Stimulated activated CD8-positive, alpha-beta memory T cell treated with anti-CD3 and anti-CD28 coated beads, Interleukin-7, amount 100 ng/mL, for 24 hours (primary cell): ENCODE results near the gene SDCBP2.

Experiments used
- DNase-seq: peaks from one replicate; pipeline ENCODE4 v3.0.0-alpha.2; 2020; ENCODE audit warnings: low read depth

SDCBP2 gene

DNA sequence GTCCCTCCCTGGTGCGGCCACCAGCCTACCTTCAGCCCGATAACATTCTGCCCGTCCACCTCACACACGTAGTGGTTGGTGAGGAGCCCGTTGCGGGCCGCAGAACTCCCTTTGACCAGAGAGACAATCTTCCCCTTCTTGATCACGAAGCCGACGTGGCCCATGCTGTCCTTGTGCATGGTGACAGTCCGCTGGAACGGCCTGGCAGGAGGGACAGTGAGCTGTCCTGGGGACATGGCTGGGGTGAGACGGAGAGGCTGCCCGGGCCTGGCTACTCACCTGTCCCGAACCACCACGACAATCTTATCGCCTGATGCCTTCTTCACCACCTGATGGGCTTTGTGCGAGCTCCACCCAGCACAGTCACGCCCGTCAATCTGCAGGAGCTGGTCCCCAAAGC lies 16.6 kb downstream of the SDCBP2 start:
- DNase-seq: no peak

DNA sequence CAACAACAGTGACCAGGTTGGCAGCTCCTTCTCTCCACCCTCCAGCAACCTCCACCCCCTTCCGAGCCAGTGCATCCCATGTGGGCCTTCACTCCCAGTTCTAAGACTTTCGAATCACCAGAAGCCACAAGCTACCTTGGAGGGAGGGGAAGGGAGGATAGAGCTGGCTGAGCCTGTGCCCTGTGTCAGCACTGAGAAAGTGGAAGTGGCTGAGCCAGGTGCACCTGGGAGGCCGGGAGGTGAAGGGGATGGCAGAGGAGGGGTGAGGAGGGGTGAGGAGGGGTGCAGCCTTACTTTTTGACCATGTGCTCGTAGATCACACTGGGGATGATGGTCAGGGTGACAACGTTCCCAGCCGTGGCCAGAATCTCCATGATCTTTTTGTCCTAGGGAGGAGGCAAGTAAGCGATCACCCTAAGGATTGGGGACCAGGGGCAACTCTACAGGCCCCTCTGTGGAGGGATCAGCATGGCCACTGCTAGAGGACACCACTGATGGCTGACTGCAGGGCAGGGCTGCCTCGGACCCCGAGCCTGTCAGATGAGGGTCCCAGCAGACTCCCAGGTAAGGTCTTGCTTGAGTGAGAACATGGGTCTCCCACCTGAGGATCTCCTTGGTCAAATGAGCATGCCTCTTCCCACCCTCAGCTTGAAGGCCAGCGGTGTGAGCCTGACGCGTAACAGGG lies 18.3 kb downstream of the SDCBP2 start:
- DNase-seq: no peak

DNA sequence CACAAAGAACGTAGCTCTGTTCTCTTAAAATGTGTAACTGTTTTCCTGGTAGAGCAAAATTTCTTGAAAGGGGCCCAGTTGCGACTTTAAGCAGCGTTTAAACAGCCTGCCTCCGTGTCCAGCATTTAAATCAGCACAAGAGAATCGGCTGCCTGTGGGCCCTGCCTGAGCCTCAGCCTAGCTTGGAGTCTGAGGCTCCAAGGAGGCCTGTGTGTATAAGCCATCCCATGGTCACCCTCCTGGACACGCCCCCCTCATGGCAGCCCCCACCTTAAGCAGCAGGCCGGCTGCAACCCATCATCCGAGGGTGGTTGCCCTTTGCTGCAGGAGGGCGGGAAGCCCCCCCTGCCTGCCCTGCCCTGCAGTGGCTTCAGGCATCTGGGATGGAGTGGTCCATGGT lies 18.9 kb downstream of the SDCBP2 start:
- DNase-seq: no peak

DNA sequence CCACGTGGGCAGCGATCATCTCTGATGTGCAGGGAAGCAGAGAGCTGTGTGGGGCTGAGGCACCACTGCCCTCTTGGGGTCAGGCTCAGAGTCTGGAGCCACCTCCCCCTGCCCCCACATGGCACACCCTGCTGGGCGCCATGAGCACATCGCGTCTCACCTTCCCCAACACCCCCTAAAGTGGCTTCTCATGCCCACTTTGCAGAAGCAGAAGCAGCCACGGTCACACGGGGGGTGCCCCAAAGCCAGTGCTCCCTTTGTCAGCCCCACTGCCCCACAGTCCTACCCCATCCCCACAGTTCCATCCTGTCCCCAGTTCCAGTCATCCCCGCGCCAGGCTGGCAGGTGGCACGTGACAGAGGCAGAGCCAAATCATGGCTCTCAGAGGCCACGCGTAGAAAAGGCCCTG lies 19.5 kb downstream of the SDCBP2 start:
- no peak for DNase-seq

DNA sequence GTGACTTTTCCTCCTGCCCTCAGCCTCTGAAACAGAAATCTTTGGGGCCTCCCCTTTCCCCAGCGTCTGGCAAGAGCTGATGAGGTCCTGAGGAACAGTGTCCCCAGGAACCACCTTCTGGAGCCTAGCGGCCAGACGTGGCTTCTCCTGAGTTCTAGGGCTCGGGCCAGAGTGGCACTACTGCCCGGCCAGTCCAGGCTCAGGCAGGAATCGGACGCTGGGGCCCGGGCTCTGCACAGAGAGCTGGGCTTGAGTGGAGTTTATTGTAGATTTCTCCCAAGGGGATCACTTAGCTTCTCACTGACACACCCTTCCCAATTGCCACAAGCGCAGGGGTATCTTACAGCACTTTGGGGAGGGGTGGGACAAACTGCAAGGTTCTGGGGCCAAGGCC lies 20.2 kb downstream of the SDCBP2 start:
- DNase-seq: no peak

DNA sequence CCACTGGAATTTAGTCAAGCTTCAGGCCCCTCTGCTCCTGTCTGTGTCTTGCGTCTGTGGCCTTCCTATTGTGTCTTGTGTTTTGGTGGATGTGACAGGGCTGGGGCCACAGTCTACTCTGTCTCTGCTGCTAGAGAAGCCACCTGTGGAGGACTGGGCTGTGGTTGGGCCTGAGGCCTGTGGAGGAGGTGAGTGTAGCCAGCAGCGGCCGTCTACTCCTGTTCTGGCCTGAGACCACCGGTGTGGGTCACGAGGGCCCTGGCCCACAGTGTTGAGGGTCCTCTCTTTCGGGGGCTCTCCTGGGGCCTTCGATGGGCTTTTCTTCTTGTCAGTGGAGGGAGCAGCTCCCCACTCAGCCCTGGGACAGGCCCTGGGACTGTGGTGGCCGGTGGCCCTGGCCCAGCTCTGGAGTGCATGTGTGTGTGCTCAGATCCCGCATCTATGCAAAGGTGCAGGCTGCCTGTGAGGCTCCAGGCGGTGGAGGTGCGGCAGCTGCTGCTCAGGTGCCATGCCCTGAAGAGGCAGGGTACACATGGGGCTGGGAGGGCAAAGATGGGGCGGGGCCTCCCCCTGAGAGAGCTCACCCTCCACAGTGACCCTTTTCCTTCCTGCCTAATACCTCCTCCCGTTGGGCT lies 20.8 kb downstream of the SDCBP2 start:
- DNase-seq: no peak

DNA sequence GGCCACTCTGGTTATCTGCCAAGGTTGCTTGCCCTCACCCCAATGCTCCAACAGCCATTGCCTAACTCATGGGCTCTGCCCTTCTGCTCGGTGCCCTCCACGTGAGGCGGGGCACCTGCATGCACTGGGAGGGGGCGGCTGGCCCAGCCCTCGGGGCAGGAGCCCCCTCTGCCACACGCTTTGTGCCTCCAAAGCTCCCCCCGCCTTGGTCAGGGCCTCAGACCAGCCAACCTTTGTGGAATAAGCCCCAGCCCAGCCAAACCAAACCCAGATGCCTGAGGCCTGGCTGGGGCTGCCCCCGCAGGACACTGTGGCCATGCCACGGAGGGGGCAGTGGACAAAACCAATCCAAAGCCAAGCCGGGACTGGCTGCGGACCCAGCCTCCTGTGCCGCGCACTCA lies 21.4 kb downstream of the SDCBP2 start:
- no peak for DNase-seq

DNA sequence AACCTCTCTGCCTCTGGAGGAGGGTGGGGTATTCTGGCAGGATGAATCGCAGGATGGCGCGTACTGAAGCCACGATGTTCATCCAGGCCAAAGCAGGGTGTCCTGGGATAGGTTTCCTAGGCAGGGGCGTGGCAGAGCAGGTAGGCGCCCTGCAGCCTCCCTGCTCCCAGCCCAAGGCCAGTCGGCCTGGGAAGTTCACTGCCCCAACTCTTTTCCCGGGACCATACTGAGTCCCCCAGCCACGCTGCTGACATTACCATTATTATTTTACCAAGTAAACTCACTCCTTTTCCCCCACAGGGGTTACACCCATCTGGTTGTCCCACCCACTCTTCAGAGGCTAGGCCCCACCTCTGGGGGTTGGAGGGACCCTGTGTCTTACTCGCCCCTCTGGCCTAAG lies 21.8 kb downstream of the SDCBP2 start:
- DNase-seq: no peak

DNA sequence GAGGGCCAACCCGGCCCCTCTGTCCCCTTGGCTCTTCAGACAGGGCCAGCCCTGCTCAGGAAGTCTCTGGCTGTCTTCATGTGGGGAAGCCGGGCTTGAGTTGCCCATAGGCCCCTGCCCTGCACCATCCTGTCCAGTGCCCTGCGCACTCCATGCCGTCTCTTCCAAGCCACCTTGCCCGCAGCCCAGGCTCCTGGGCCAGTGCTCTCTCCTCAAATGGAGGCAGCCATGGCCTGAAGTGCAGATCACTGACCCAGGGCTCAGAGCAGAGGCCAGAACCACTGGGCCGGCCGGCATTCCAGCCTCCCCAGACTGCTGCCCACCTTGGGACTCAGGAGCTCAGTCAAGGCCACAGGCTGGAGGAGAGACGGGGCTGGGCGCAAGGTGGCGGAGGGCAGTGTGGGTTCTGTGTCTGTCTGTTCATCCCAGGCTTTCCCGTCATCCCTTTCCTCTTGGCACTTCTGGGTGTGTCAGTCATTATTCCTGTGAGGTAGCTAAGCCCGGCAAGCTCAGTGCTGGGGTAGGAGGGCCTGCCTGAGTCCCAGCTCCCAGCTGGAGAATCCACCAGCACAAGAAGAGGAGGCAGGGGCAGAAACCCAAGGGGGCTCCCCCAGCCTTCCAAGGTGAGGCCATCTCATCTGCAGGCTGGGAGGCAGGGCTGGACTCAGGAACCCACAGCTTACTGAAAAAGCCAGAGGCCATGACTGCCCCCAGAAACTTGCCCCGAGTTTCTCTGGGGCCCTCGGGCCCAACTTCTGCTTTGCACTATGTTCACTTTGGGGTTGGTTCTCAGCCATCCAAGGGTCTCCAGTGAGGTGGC lies 22.4 kb downstream of the SDCBP2 start:
- DNase-seq: no peak

DNA sequence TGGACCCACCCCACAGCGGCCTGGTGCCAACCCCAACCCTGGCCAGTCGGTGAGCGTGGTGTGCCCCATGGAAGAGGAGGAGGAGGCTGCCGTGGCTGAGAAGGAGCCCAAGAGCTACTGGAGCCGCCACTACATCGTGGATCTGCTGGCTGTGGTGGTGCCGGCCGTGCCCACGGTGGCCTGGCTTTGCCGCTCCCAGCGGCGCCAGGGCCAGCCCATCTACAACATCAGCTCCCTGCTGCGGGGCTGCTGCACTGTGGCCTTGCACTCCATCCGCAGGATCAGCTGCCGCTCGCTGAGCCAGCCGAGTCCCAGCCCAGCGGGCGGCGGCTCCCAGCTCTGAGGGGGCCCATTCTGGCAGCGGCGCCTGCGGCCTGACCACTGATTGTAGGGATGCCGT lies 23.2 kb downstream of the SDCBP2 start:
- no peak for DNase-seq

DNA sequence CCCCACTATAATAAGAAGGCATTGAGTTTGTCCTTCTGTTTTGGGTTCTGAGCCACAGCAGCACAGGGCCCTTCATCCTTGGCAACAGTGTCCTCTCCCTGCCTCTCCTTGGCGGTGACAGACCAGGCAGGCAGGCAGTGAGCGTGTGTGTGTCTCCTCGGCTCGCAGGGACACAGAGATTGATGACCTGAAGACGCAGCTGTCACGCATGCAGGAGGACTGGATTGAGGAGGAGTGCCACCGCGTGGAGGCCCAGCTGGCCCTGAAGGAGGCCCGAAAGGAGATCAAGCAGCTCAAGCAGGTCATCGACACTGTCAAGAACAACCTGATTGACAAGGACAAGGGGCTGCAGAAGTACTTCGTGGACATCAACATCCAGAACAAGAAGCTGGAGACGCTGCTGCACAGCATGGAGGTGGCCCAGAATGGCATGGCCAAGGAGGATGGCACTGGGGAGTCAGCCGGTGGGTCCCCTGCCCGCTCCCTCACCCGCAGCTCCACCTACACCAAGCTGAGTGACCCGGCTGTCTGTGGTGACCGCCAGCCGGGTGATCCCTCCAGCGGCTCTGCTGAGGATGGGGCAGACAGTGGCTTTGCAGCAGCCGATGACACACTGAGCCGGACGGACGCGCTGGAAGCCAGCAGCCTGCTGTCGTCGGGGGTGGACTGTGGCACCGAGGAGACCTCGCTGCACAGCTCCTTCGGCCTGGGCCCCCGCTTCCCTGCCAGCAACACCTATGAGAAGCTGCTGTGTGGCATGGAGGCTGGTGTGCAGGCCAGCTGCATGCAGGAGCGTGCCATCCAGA lies 24.0 kb downstream of the SDCBP2 start:
- no peak for DNase-seq

DNA sequence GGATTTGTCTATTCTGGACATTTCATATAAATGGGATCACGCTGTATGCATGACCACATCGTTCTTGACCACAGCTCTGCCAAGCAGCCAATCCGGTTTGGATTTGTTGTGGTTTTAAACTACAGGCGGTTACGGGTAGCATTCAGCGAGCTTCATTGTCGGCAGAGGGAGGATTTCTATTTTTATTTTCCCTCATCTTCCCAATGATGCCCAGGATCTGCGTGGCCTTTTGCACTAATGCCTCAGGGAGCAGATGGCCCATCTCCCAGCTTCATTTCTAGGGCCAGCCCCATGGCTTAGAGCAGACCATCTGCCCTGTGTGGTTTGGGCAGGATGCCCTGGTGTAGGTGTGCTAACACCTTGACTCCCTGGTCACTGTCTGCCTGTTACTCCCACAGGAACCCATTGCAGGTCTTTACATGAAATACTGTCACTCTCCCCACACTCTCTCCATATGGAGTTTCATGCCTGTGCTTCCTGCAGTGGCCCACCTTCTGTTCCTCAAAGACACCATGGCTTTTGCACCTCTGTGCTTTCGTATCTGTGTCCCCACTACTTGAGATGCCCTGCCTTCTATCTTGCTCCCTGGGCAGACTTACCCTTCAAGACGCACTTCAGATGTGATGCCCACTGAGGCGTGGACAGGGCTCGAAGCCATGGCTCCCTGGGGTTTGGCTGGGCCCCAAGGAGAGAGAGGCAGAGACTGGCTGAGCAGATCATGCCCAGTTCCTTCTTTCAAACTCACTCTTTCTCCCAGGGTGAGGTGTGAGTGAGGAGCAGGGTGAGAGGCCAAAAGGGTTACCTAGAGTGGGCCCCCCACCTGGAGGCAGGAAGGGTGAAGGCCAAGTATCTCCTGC lies 26.0 kb downstream of the SDCBP2 start:
- DNase-seq: no peak

DNA sequence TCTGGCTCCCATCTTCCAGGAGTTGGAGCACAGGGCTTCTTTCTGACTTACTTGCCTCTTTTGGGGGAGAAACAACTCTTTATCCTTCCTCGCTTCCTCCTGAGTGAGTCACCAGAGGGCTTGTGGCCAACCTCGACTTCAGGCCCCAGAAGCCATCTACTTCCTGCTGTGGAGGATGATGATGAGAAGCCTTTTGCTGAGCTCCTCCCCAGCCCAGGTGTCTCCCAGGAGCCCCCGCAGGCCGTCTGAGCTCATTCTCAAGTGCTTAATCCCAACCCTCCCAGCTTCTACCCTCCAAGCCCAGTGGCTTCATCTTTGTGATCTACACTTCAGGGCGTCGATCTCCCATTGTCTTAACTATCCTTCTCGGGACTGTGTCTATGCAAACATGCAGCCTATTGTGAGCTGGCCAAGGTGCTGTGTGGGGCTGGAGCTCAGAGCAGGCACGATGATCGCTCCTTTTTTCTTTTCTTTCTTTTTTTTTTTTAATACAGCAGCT lies 27.9 kb downstream of the SDCBP2 start:
- DNase-seq: peak; percentile 19

DNA sequence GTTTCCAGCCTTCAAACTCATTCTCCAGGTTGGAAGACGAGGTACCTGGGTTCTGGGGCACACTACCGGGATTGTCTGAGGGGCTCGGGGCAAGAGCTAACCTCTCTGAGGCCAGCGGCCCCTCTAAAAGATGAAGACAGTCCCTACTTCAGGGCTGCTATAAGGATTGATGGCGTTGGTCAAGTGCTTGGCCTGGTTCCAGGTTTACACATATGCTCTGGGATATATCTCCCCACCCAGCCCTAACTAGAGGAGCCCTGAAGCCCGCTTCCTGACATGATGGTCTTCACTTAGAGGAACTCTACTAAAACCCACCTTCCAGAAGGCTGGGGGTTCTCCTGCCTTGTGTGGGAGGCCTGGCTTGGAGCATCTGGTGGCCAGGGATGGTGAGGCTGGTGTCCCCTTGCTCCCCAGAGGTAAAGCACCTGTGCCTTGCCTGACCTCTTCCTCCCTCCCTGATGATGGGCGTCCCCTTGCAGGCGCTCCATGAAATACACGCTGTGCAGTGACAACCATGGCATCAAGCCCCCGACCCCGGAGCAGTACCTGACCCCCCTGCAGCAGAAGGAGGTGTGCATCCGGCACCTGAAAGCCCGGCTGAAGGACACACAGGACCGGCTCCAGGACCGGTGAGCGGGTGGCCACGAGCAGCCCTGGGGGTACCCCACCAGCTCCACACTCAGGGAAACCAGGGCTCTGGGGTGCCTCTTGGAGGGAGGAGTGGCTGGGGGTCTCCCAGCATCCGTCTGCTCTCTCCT lies 28.7 kb downstream of the SDCBP2 start:
- DNase-seq: no peak

DNA sequence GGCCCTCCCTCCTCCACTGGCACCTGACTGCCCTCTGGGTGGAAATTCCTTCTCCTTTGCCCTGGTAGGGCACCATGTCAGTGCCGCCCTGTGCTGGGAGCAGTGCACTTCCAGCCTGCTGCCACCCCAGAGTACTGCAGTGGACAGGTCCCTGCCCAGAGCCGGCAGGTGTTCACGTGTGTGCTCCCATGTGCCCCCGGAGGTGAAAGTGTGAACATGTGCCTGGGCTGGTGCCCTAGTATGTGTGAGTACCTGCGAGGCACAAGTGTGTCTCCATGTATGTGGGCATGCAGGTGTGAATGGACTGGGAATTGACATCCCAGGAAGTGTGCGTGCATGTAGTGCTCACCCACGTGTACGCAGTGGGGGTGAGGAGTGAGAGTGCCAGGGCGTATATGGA lies 29.4 kb downstream of the SDCBP2 start:
- DNase-seq: no peak

DNA sequence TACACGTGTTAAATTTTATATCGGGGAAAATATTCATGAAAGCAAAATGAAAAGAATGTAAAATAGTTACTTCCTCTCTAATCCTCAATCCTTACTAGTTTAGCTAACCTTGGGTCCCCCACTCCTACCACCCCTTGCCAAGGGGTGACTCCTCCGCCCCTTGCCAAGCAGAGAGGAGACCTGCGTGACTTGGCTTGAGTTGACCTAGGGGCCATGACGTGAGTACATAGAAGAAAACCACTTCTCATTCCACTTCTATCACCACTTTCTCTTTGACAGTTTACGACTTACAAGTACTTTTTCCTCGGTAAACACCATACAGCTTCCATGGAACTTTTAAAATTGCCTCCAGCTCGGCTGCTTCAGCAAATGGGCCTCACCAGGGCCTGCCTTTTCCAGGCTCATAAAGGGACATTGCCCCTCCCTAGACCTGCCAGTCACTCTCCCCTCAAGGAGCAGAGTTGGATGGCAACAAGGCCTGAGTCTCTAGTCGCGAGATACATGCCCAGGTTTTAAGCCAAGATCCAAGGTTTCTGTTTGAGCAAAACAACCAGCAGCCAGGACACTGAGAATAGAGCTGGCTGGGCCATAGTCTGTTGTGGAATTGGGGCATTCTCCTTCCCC lies 29.9 kb downstream of the SDCBP2 start:
- DNase-seq: no peak

DNA sequence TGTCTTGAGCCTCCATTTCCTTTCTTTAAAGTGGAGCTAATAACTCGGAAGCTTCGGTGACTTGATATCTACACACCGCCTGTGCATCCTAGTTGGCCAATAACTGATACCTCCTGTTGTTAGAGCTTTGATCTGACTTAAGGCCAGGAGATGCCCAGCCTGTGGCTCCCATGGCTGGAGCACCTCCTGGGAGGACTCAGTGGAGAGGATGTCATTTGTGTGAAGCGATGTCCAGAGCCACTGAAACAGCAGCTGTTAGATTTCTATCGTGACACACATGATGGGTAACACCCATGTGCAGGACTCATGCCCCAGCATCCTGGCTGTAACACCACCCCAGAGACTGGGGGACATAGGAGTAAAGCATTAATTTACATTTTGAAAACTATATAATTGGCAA lies 30.8 kb downstream of the SDCBP2 start:
- no peak for DNase-seq

DNA sequence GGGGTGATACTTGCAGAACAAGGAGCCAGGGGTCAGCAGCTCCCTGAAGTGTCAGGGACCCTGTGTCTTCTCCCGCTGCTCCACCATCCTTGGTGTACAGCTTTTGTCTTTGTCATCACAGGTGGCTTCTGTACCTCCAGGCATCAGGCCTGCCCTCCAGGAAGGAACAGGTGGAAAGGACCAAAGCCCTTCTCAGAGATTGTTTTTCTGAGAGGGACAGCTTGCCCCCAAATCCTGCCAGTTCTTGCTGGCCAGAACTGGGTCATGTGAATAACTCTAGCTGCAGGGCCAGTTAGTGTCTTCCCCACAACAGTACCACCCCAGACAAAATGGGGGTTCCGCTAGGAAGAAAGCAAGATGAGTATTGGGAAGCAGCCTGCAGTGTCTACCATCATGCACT lies 31.5 kb downstream of the SDCBP2 start:
- DNase-seq: no peak

DNA sequence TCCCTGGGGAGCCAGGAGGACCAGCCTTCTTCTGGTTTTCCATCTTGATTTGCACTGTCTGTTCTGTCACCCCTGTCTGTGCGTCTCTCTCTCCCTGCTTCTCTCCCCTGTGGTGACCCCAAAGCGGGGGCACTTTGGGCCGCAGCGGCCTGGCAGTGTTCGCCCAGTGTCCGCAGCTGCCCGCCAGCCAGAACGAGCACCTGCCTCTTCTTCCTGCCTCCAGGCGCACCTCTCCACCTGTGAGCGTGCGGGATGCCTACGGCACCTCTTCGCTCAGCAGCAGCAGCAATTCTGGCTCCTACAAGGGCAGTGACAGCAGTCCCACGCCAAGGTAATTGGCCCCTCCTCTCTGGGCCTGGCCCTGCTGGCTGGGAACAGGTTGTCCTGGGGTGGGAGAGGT lies 32.0 kb downstream of the SDCBP2 start:
- DNase-seq: no peak

DNA sequence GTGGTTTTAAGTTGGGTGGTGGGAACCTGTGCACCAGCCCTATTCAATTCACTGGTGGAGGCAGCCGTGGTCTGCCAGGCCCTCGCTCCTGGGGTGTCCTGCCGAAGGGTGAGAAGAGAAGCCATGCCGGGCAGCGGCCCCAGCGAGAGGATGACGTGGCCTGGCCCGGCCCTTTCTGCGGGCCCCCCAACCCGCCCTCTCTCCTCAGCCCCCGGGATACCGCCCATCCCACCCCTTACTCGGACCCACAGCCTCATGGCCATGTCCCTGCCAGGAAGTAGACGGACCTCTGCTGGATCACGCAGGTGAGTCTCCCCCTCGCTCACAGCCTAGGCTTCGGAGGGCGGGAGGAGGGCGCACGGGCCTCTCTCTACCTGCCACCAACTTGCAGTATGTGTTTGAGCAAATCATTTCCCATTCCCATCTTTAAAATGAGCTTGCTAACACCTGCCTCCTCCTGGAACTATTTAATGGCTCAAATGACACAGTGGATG lies 32.8 kb downstream of the SDCBP2 start:
- no peak for DNase-seq
